ENCODE results near the gene RSU1.

The RSU1 gene

DNA sequence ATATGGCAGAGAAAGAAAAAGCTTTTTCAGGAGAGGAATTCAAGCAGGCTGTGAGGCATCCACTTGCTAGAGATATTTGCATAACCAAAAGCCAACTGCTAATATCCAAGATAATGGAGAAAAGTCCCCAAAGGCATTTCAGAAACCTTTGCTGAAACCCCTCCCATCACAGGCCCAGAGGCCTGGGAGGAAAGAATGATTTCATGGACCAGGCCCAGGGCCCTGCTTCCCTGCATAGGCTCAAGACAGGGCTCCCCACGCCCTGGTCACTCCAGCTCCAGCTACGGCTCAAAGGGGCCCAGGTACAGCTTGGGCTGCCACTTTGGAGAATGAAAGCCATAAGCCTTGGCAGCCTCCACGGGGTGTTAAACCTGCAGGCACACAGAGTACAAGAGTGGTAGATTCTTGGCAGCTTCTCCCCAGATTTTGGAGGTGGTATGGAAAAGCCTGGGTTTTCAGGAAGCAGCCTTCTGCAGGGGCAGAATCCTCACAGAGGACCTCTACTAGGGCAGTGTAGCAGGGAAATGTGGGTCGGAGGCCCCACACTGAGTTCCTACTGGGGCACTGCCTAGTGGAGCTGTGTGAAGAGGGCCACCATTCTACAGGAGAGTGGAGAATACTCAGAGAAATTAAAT lies 5.6 kb upstream of the RSU1 start:
- in situ Hi-C loops (cut with MboI; ENCODE audit: low sequenced_read_pairs), result no loop called here

DNA sequence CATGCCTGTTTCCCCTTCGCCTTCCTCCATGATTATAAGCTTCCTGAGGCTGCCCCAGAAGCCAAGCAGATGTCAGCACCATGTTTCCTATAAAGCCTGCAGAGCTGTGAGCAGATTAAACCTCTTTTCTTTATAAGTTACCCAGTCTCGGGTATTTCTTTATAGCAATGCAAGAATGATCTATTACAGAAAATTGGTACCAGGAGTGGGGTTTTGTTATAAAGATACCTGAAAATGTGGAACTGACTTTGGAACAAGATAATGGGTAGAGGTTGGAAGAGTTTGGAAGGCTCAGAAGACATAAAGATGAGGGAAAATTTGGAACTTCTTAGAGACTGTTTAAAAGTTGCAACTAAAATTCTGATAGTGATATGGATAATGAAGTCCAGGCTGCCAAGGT lies 4.8 kb upstream of the RSU1 start:
- in situ Hi-C loops (cut with MboI; ENCODE audit: low sequenced_read_pairs), result no loop called here

DNA sequence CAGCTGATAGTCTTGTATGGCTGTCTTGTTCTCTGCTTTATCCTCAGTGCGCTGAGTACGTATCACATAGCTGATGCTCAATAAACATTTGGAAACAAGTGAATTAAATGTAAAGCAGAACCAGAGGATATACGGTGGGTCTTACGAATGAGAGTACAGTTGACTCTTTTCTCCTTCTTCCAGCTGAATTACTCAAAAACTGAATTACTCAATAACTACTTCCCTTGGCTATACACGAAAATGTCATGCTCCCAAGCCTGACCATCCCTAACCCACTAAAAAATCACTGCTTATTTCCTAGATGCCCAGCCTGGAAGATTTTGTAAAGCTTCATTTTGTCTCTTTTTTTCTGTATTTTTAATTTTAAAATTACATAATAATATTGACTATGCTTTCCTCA lies 3.2 kb upstream of the RSU1 start:
- in situ Hi-C loops (cut with MboI; ENCODE audit: low sequenced_read_pairs), result no loop called here

DNA sequence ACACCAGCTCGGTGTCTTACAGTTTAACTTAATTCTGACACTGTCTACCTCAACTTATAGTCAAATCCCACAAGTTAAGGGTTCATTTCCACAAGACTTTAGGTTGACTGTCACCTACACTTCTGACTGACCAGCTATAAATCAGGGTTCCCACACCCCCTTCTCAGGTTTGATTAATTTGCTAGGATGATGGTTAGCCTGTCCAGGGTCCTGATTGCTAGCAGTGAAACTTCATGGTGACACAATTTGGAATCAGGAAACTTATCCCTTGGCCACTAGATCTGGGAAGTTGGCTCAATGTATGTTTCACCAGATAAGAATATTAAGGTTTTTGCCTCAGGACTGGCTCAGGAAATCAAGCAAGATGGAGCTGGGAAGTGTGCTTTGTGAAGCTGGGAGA lies 2.8 kb upstream of the RSU1 start:
- in situ Hi-C loops (cut with MboI; ENCODE audit: low sequenced_read_pairs), result no loop called here

DNA sequence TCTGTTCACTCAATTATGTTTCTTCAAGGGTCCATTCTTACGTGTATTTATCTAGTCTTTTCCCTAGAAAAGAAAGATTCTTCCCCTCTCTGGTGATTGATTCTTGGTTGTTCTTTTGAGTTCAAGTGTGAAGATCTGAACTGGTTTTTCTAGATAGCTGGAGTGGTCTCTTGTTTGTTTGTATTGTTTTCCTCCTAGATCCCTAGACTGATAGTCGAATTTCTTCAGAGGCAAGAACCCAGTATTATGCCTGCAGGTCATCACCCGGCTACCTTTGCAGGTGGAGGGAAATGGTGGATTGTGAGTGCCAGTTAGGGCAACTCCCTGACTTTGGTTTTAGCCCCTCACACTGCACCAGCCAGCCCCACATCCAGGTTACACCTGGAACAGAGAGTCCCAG lies 2.2 kb upstream of the RSU1 start:
- in situ Hi-C loops (cut with MboI; ENCODE audit: low sequenced_read_pairs), result no loop called here

DNA sequence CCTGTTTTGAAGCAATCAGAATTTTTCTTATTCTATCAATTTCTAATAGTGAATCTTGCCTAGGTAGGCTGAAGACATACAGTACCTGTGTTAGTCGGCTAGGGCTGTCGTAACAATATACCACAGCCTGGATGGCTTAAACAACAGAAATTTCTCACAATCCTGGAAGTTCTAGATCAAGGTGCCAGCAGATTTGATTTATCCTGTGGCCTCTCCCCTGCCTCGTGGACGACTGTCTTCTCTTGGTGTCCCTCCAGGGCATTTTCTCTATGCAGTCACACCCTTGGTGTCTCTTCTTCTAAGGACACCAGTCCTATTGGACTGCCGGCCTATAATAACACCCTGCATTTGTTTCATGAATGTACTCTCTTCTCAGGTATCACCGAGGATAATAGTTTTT lies 1.8 kb upstream of the RSU1 start:
- in situ Hi-C loops (cut with MboI; ENCODE audit: low sequenced_read_pairs), result no loop called here

DNA sequence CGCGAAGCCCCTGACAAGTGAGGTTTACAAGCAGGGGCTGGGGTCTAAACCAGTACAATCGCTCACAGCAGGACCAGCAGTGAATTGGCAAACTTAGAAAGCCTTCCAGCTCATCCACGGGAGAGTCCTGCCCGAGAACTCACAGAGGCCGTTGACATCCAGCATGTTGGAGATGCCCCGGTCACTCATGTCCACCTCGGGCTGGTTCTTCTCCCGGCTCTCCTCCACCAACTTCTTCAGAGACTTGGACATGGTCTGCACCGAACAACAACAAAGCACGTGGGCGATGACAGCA lies 447 bp downstream of the RSU1 start:
- in situ Hi-C loops (cut with MboI; ENCODE audit: low sequenced_read_pairs), result no loop called here

DNA sequence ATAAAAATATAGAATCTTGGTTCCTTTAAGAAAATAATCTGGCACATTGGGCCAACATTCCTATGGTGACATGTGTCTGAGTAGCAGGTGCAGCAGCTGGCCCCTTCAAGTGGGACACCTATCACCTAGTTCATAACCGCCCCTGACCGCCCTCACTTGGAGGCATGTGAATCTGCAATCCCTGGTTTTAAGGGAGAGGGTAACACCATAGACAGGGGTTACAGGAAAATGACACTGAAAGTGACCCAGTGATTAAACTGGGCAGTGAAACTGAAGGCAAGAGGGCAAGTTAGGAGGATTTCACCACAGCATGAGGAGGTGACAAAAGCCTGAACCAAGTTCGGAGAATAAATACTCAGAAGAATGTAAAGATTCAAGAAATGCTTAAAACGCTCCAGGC lies 1.1 kb downstream of the RSU1 start:
- in situ Hi-C loops (cut with MboI; ENCODE audit: low sequenced_read_pairs), result no loop called here

DNA sequence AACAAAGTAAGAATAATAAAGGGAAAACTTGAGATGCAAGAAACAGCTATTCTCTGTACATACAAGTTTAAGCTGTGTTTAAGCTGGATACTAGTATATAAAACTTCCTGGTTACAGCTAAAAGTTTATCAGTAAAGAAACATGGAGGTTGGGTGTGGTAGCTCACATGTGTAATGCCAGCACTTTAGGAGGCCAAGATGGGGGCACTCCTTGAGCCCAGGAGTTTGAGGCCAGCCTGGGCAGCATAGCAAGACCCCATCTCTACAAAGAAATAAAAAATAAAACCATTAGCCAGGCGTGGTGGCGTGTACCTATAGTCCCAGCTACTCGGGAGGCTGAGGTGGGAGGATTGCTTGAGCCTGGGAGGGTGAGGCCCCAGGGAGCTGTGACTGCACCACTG lies 3.2 kb downstream of the RSU1 start:
- in situ Hi-C loops (cut with MboI; ENCODE audit: low sequenced_read_pairs), result no loop called here

DNA sequence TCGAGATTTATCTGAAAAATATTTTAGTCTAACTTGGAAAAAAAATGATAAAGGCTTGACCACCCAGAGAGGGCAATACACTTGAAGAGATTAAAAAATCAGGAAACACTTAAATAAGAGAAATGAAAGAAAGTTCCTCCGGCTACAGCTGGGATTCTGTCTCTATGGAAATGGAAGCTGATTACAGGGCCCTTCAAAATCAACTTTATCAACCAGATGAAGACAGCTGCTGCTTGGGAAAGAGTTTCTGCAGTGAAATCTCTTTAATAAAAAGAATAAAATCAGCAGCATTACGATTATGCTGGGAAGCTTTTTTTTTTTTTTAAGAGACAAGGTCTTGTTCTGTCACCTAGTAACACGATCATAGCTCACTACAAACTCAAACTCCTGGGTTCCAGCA lies 4.5 kb downstream of the RSU1 start:
- in situ Hi-C loops (cut with MboI; ENCODE audit: low sequenced_read_pairs), result no loop called here

DNA sequence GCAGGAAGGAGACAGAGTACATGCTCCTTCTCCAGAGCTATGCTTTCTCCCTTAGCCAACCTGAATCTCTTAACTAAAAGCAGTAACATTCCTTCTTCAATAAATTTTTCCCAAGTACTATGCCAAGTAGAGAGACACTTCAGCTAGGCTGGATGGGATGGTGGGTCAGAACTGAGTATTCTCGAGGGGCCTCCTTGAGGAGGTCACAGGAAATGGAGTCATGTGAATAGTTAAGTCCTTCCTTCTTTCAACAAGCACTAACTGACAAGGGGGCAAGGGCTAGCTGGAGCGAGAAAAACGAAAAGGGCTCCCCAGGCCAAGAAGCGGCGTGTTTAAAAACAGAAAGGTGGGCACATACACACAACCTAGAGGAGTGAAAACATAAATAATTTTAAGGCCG lies 5.5 kb downstream of the RSU1 start:
- in situ Hi-C loops (cut with MboI; ENCODE audit: low sequenced_read_pairs), result no loop called here

DNA sequence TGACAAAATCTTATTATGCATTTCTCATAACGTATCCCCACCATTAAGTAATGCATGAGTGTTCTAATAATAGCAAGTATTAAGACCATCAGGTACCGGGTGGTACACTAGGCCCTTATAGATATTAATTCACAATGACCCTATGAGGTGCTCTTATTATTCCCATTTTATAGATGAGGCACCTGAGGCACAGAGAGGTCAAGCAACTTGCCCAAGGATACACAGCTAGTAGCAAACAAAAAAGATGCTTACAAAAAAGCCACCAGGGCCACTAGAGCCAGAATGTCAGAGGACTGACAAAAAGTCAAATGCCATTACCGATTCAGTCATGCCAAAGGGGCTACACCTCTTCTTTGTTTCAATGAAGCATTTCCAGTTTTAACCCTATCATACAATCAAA lies 5.9 kb downstream of the RSU1 start:
- in situ Hi-C loops (cut with MboI; ENCODE audit: low sequenced_read_pairs), result no loop called here

DNA sequence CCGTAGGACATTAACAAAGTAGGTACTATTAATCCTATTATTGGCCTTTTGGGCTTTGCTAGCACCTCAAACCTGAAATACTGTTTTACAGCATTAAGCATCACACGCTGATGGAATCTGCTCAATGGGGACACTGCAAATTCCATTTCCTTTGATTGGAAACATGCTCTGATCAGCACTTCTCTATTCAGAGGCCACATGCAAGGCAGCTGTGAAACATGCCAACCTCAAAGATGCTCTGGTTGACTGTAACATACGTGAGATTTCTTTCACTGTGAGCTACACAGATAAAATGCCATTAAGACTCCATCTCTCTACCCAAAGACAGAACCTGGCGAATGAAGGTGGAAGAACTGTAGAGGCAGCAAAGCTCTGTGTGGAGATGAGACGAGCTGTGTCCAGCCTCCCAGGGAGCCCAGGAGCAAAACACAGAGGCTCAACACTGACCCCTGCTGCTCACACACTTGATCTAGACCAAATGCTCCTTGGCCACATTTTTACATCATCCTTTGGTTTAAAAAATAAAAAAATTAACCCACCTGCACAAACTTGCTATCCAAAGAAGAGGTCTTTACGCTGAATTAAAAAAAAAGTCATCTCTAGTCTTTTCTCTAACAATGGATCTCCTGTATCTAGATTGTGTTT lies 8.0 kb downstream of the RSU1 start:
- in situ Hi-C loops (cut with MboI; ENCODE audit: low sequenced_read_pairs), result no loop called here

DNA sequence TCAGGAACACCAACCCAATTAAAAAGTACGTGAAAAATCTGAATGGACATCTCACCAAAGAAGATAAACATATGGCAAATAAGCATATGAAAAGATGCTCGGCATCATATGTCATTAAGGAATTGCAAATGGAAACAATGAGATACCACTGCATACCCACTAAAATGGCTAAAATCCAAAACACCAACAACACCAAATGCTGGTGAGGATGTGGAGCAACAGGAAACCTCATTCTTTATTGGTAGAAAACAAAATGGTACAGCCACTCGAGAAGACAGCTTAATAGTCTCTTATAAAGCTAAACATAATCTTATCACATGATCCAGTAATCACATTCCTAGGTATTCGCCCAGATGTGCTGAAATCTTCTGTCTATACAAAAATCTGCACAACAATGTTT lies 13.1 kb downstream of the RSU1 start:
- in situ Hi-C loops (cut with MboI; ENCODE audit: low sequenced_read_pairs), result no loop called here

DNA sequence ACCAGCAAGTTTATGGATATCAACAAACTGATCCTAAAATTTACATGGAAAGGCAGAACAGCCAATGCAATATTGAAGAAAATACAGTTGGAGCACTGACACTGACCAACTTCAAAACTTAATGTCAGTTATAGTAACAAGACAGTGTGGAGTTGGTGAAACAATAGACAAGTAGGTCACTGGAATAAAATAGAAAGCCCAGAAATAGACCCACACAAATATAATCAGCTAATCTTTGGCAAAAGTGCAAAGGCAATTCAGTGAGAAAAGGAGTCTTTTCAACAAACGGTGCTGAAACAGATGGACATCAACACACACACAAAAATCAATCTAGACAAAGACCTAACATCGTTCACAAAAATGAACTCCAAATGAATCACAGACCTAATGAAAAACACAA lies 13.8 kb downstream of the RSU1 start:
- in situ Hi-C loops (cut with MboI; ENCODE audit: low sequenced_read_pairs), result no loop called here

DNA sequence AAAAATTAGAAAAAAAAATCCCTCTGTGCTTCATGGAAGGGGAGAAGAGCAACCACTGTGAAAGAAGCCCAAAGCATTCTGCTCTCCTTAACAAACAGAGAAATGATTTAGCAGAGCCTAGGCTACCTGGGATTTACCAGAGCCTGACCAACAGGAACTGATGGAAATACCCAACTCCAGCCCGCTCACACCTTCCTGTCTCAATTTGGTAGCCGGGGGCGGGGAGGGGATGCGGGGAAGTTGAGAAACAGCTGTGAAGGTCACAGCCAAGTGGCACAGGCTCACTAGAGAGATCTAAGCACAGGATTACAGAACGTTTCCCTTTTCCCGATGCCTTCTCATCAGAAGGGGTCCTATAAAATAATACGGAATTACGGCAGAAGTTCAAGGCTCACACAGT lies 17.6 kb downstream of the RSU1 start:
- in situ Hi-C loops (cut with MboI; ENCODE audit: low sequenced_read_pairs), result loop anchor here (25.0 kb wide), 1 partner anchor 912 kb away; no protein-coding TSS in a partner anchor

DNA sequence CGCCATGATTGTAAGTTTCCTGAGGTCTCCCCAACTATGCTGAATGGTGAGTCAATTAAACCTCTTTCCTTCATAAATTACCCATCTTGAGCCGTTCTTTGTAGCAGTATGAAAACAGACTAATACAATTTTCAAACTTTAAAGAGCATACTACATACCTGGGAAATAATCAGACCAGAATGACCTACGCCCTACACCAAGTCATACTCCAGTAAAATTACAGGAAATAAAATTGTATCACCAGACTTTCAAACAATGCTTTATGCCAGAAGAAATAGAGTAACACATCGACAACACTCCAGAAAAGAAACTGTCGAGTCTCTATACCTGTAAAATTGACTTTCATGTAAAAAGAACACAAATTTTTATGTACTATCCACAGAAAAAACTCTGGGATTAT lies 18.7 kb downstream of the RSU1 start:
- in situ Hi-C loops (cut with MboI; ENCODE audit: low sequenced_read_pairs), result loop anchor here (25.0 kb wide), 1 partner anchor 911 kb away; no protein-coding TSS in a partner anchor

DNA sequence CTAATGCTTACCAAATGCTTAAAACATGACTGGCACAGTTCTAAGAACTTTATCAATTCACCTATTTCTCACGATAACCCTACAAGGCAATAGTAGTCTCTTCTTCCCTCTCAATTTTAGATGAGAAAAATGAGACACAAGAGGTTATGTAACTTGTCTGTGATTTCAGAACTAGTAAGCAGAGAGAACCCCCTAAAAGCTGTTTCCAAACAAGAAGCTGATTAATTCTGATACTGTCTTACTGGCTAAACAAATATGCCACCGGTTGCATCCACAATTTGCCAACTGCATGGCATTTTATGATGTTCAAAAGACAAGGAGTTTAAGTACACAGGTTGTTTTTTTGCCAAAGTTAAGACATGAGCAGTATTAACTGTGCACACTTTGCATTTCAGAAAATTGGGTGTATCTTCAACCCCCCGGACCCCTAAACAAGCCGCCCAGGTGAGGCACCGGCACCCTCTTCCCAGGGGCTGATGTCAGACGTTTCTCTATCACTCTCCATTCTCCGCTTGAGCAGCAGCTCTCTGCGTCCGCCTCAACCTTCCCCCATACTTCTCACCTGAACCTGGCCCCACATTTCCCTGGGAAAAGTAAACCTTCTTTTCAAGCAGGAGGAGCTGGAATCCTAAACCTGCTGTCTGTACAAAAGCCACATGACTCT lies 21.7 kb downstream of the RSU1 start:
- in situ Hi-C loops (cut with MboI; ENCODE audit: low sequenced_read_pairs), result loop anchor here (25.0 kb wide), 1 partner anchor 908 kb away; no protein-coding TSS in a partner anchor

DNA sequence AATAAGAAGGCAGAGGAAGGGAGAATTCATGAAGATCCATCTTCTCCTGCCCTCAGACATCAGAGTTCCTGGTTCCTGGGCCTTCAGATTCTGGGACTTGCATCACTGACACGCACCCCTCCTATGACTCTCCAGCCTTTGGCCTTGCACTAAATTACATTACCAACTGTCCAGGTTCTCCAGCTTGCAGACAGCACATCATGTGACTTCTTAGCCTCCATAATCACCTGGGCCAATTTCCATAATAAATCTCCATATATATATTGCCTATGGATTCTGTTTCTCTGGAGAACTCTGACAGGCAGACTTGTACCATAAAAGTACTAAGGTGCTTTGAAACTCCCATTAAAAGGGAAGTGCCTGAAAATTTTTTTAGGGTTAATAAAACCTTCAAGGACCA lies 23.2 kb downstream of the RSU1 start:
- in situ Hi-C loops (cut with MboI; ENCODE audit: low sequenced_read_pairs), result loop anchor here (25.0 kb wide), 1 partner anchor 907 kb away; no protein-coding TSS in a partner anchor

DNA sequence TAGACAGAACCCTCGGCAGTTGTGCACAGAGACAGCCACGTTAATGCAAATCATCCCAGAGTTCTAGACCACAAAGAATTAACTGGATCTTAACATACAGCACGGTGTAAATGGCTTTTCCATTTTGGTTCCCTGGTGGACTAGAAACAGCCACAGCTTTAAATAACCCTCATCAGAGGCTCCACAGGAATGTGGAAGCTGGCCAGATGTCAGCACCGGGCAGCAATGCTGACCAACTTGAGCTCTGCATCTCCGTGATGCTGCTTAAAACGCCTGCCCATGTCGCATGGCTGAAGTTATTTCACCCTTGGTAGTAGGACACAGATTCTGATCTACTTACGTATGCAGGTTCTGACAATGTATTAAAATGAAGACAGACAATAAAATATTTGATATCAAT lies 24.5 kb downstream of the RSU1 start:
- in situ Hi-C loops (cut with MboI; ENCODE audit: low sequenced_read_pairs), result loop anchor here (25.0 kb wide), 1 partner anchor 905 kb away; no protein-coding TSS in a partner anchor

DNA sequence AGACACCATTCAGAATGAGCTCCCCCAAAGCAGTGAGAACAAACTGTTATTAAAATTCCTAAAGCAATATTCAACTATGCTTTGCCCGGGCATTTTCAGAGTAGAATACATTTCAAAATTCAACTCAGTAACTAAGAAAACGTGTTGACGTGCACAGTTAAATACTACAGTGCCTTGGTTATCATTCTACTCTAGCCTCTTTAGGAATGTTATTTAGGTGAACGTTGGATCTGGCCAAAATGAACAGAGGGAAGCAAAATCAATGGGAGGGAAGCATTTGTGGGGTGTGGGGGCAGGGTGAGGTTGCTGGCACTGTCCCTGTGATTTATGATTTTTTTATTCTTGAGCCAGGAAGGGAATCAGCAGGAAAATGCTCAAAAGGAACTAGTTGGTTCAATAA lies 27.5 kb downstream of the RSU1 start:
- in situ Hi-C loops (cut with MboI; ENCODE audit: low sequenced_read_pairs), result loop anchor here (25.0 kb wide), 1 partner anchor 902 kb away; no protein-coding TSS in a partner anchor

DNA sequence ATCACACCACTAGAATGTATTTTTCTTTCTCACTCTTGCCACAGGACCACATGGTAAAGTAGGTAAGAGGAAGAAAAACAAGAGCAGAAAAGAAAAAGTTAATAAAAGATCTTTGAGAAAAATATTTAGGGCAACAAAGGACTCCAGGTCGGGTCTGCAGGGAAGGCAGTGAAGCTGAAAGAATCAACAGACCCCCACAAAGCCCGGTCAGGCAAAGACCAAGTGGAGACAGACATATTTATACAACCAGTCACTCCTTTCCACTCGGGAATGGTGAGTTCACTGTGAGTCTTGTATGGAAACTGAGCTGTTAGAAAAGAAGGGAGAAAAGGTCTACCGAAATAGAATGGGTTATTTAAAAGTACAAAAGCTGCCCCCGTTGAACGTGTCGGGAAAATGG lies 28.0 kb downstream of the RSU1 start:
- in situ Hi-C loops (cut with MboI; ENCODE audit: low sequenced_read_pairs), result loop anchor here (25.0 kb wide), 1 partner anchor 902 kb away; no protein-coding TSS in a partner anchor

Measured in HL-60/S4 (cell line).